PC-3 (cell line): ENCODE measurements around the gene FAM118B. TPM values are rescaled to one million over a fixed set of nuclear protein-coding genes. Genes with fewer than 3 reads are reported as not detected.

Experiments
- ATAC-seq: fragments of 200-7000 bp; cut with Tn5 transposase; 2 replicates; pipeline ENCODE4 v1.9.1; 2020; ENCODE audit warnings: mild to moderate bottlenecking, moderate library complexity
- BruUV-seq: library from RNA; stranded (reverse); fragments of 400-500 nt; replicated peaks from 2 replicates; lab custom pipeline; 2021; lab: Mats Ljungman, UMichigan
- CTCF ChIA-PET: fragments of 300-600 bp; sonication (Branson Sonifier 250); formaldehyde crosslinking; loops from one replicate; lab custom pipeline; 2022; ENCODE audit warnings: antibody characterized with exemption; lab: Charles Lee
- POLR2A ChIA-PET: fragments of 300-600 bp; sonication (Branson Sonifier 250); formaldehyde crosslinking; loops from one replicate; lab custom pipeline; 2022; ENCODE audit warnings: antibody characterized with exemption; ENCODE audit not compliant: unreplicated experiment; lab: Charles Lee
- DNase-seq: peaks from one replicate; pipeline ENCODE4 v3.0.0-alpha.2; 2015
- H2AFZ ChIP-seq: fragments of 300-600 bp; sonication (generic); 2 replicates; pipeline ENCODE4 v1.6.0; 2016; ENCODE audit warnings: antibody characterized with exemption, low read length
- H3F3A ChIP-seq: fragments of 300-600 bp; sonication (generic); one replicate; pipeline ENCODE4 v1.6.0; 2017; ENCODE audit warnings: antibody characterized with exemption, low read length, control low read depth, mild to moderate bottlenecking; ENCODE audit not compliant: unreplicated experiment
- H3K27ac ChIP-seq: fragments of 300-600 bp; sonication (generic); 2 replicates; pipeline ENCODE4 v1.5.1; 2016; ENCODE audit warnings: mild to moderate bottlenecking, low read length
- H3K27me3 ChIP-seq: fragments of 300-600 bp; sonication (generic); 2 replicates; pipeline ENCODE4 v1.6.1; 2016; ENCODE audit warnings: low read length, mixed read lengths
- H3K36me3 ChIP-seq: fragments of 300-600 bp; sonication (generic); 2 replicates; pipeline ENCODE4 v1.6.1; 2016; ENCODE audit warnings: low read depth, mixed run types, low read length, mixed read lengths
- H3K4me1 ChIP-seq: fragments of 300-600 bp; sonication (generic); 2 replicates; pipeline ENCODE4 v1.5.1; 2016; ENCODE audit warnings: low read length; ENCODE audit not compliant: insufficient read depth
- H3K4me2 ChIP-seq: fragments of 300-600 bp; sonication (generic); 2 replicates; pipeline ENCODE4 v1.6.0; 2016; ENCODE audit warnings: low read length
- H3K4me3 ChIP-seq: fragments of 300-600 bp; sonication (generic); 2 replicates; pipeline ENCODE4 v1.5.1; 2016; ENCODE audit warnings: mild to moderate bottlenecking, low read length, mixed read lengths
- H3K79me2 ChIP-seq: fragments of 300-600 bp; sonication (generic); 2 replicates; pipeline ENCODE4 v1.6.1; 2017; ENCODE audit warnings: low read length, mixed read lengths
- H3K9ac ChIP-seq: fragments of 300-600 bp; sonication (generic); 2 replicates; pipeline ENCODE4 v1.6.0; 2016; ENCODE audit warnings: mild to moderate bottlenecking, low read length
- H3K9me2 ChIP-seq: fragments of 300-600 bp; sonication (generic); replicated peaks from 2 replicates; pipeline ENCODE4 v1.6.1; 2016; ENCODE audit warnings: mixed run types, low read length, mixed read lengths
- H3K9me3 ChIP-seq: fragments of 300-600 bp; sonication (generic); 2 replicates; pipeline ENCODE4 v1.6.1; 2016; ENCODE audit warnings: low read length, mixed read lengths
- H4K20me1 ChIP-seq: fragments of 300-600 bp; sonication (generic); 2 replicates; pipeline ENCODE4 v1.6.1; 2016; ENCODE audit warnings: low read length, mixed read lengths
- CTCF ChIP-seq: fragments of 300-600 bp; sonication (generic); conservative IDR thresholded peaks from 2 replicates; pipeline ENCODE4 v1.5.1; 2017; ENCODE audit warnings: antibody characterized with exemption, low read depth, mild to moderate bottlenecking, low read length
- EZH2 ChIP-seq: fragments of 300-600 bp; sonication (generic); IDR thresholded peaks from one replicate; pipeline ENCODE4 v1.6.1; 2017; ENCODE audit warnings: antibody characterized with exemption, mild to moderate bottlenecking, low read length; ENCODE audit not compliant: unreplicated experiment
- EZH2phosphoT487 ChIP-seq: fragments of 300-600 bp; sonication (generic); IDR thresholded peaks from 2 replicates; pipeline ENCODE4 v1.6.1; 2018; ENCODE audit warnings: mild to moderate bottlenecking, antibody characterized with exemption, low read length, borderline replicate concordance
- intact Hi-C: fragments of 100-400 bp; cut with micrococcal nuclease; formaldehyde crosslinking; loops from 2 replicates; pipeline ENCODE4 v1.9.0; 2023
- total RNA-seq: library from RNA; depleted of rRNA; stranded (reverse); fragments of >200 nt; gene quantifications from 2 replicates; pipeline ENCODE4 v1.2.3, GENCODE V29; 2014

Gene FAM118B
- total RNA-seq, 1 experiment from 2014 or later, result 24.3 TPM

- no peak for DNase-seq
- H3K27ac ChIP-seq, result no peak overlapping the region
- H3K9ac ChIP-seq, result no peak overlapping the region
- ChIA-PET CTCF (interaction anchor here (0.6 kb wide), 1 partner anchor 253 kb away, joined by 3 read pairs; no protein-coding TSS in a partner anchor), POLR2A (no interaction called here)
- H3K36me3 ChIP-seq, result peaks cover 66% of the 10 kb centered on the region
- H3K79me2 ChIP-seq, result no peaks in the 10 kb centered on the region
- no TSS peak for BruUV-seq
- intact Hi-C loops, result no loop called here
- no peak overlapping the region for H2AFZ ChIP-seq
- H3K9me2 ChIP-seq, result no peaks in the 10 kb centered on the region
- no peaks in the 10 kb centered on the region for H3K9me3 ChIP-seq
- H3K4me3 ChIP-seq, result no peak overlapping the region
- no peak for ATAC-seq
- no peaks in the 10 kb centered on the region for H3F3A ChIP-seq
- TF ChIP-seq CTCF (no peak), EZH2phosphoT487 (no peak), EZH2 (no peak)
- H3K4me2 ChIP-seq, result no peak overlapping the region
- no peaks in the 10 kb centered on the region for H3K27me3 ChIP-seq
- H3K4me1 ChIP-seq, result no peaks in the 10 kb centered on the region
- H4K20me1 ChIP-seq, result peaks cover 4% of the 10 kb centered on the region; the same call in 1 of the 2 replicates
Measured at GRCh38 chr11:126195119-126195518, 16.5 kb upstream of the FAM118B start.

GRCh38 chr11:126197277-126197939 is 14.2 kb upstream of the FAM118B start:
- ChIA-PET POLR2A (interaction anchor here (0.6 kb wide), 1 partner anchor 286 kb away, joined by 5 read pairs; no protein-coding TSS in a partner anchor), CTCF (no interaction called here)
- Histone ChIP-seq H3K9me3 (no peaks in the 10 kb centered on the region), H3F3A (no peaks in the 10 kb centered on the region), H2AFZ (no peak overlapping the region), H3K4me3 (no peak overlapping the region), H3K4me2 (no peak overlapping the region), H3K36me3 (peaks cover 69% of the 10 kb centered on the region), H3K79me2 (no peaks in the 10 kb centered on the region), H4K20me1 (peaks cover 4% of the 10 kb centered on the region; the same call in 1 of the 2 replicates), H3K27me3 (no peaks in the 10 kb centered on the region), H3K9ac (no peak overlapping the region), H3K4me1 (no peaks in the 10 kb centered on the region), H3K27ac (no peak overlapping the region), H3K9me2 (no peaks in the 10 kb centered on the region)
- intact Hi-C loops, result no loop called here
- ATAC-seq (no peak), DNase-seq (no peak)
- TF ChIP-seq EZH2, result no peak
- TF ChIP-seq EZH2phosphoT487, result no peak
- no peak for TF ChIP-seq CTCF
- BruUV-seq, result no TSS peak

GRCh38 chr11:126198648-126199047 is 12.9 kb upstream of the FAM118B start:
- no peak overlapping the region for H3K4me3 ChIP-seq
- TF ChIP-seq EZH2phosphoT487 (no peak), CTCF (no peak), EZH2 (no peak)
- H2AFZ ChIP-seq, result no peak overlapping the region
- ATAC-seq (no peak), DNase-seq (no peak)
- no peaks in the 10 kb centered on the region for H3K27me3 ChIP-seq
- H3K36me3 ChIP-seq, result peaks cover 70% of the 10 kb centered on the region
- no peaks in the 10 kb centered on the region for H3F3A ChIP-seq
- no peaks in the 10 kb centered on the region for H3K4me1 ChIP-seq
- BruUV-seq, result no TSS peak
- no peak overlapping the region for H3K4me2 ChIP-seq
- 0 out of 2 replicates have a peak, but pooled peaks cover 5% of the 10 kb centered on the region for H3K79me2 ChIP-seq
- H3K27ac ChIP-seq, result no peak overlapping the region
- H3K9me2 ChIP-seq, result no peaks in the 10 kb centered on the region
- POLR2A ChIA-PET, result no interaction called here
- H3K9ac ChIP-seq, result no peak overlapping the region
- CTCF ChIA-PET, result no interaction called here
- no peaks in the 10 kb centered on the region for H3K9me3 ChIP-seq
- H4K20me1 ChIP-seq, result peaks cover 3% of the 10 kb centered on the region; the same call in 1 of the 2 replicates
- intact Hi-C loops, result no loop called here
